H1 (cell line): ENCODE data around the gene ZHX3.

Experiments
- CTCF ChIP-seq, 3 experiments: IDR thresholded peaks; 1 replicate in 2 of 3; 2 replicates in 1 of 3; pipeline versions ENCODE4 v1.5.1 to v1.6.1; 2011; ENCODE audit warnings: low read length in 3 of 3, mild to moderate bottlenecking in 3 of 3, inconsistent platforms in 2 of 3, low read depth in 1 of 3, moderate library complexity in 1 of 3; ENCODE audit not compliant: insufficient read depth in 1 of 3; ENCODE audit errors: control extremely low read depth in 1 of 3
- EP300 ChIP-seq, 2 experiments: IDR thresholded peaks; 1 replicate in 1 of 2; 2 replicates in 1 of 2; pipeline ENCODE4 v1.6.1; 2011 to 2012; ENCODE audit warnings: low read depth in 2 of 2, low read length in 2 of 2, mild to moderate bottlenecking in 2 of 2, borderline replicate concordance in 1 of 2, inconsistent platforms in 1 of 2, moderate library complexity in 1 of 2
- TCF12 ChIP-seq: IDR thresholded peaks from 2 replicates; pipeline ENCODE4 v1.6.1; 2011; ENCODE audit warnings: low read depth, mild to moderate bottlenecking, low read length

GRCh38 chr20:41316602-41317545 is 657 bp downstream of the ZHX3 start:
- no peak for TF ChIP-seq EP300 (IDR thresholded peaks at IDR 0.05; ENCODE audit: borderline replicate concordance in 1 of 2, low read depth in 2 of 2, low read length in 2 of 2)
- no peak for TF ChIP-seq CTCF (IDR thresholded peaks at IDR 0.05; ENCODE audit: control extremely low read depth in 1 of 3, insufficient read depth in 1 of 3, low read depth in 1 of 3, low read length in 3 of 3)
- TF ChIP-seq TCF12 = no peak
